Suprapubic skin (tissue), 4 donors: ENCODE data around the gene ZBTB40. TPM values are rescaled to one million over a fixed set of nuclear protein-coding genes. Genes with fewer than 3 reads are reported as not detected.

Source experiments
- DNase-seq, 2 donors: peaks; one replicate each; pipeline ENCODE4 v3.0.0-alpha.2; 2019; ENCODE audit warnings: low spot score in 2 of 2
- H3K27ac ChIP-seq: fragments of 200-600 bp; sonication (generic); one replicate; pipeline ENCODE4 v1.5.1; 2019
- H3K27me3 ChIP-seq: fragments of 200-600 bp; sonication (generic); one replicate; pipeline ENCODE4 v1.5.1; 2019
- H3K36me3 ChIP-seq: fragments of 200-600 bp; sonication (generic); one replicate; pipeline ENCODE4 v1.5.1; 2019
- H3K4me1 ChIP-seq: fragments of 200-600 bp; sonication (generic); one replicate; pipeline ENCODE4 v1.5.1; 2019
- H3K4me3 ChIP-seq: fragments of 200-600 bp; sonication (generic); one replicate; pipeline ENCODE4 v1.5.1; 2019; ENCODE audit warnings: mild to moderate bottlenecking
- H3K9me3 ChIP-seq: fragments of 200-600 bp; sonication (generic); one replicate; pipeline ENCODE4 v1.5.1; 2019
- EP300 ChIP-seq: sonication (generic); formaldehyde crosslinking; IDR thresholded peaks from one replicate; pipeline ENCODE4 v1.6.1; 2017; ENCODE audit warnings: antibody characterized with exemption
- POLR2A ChIP-seq, 2 donors: fragments of 450-650 bp; IDR thresholded peaks; one replicate each; pipeline ENCODE4 v1.6.1; 2017; ENCODE audit warnings: antibody characterized with exemption in 2 of 2, mild to moderate bottlenecking in 2 of 2, moderate library complexity in 2 of 2
- POLR2AphosphoS5 ChIP-seq, 3 donors: sonication (generic); formaldehyde crosslinking; IDR thresholded peaks; one replicate each; pipeline ENCODE4 v1.6.1; 2017; ENCODE audit warnings: antibody characterized with exemption in 3 of 3
- WGBS: methylation state at CpG from one replicate; pipeline ENCODE4 v1.1.5; 2018; 5-methylcytosine and 5-hydroxymethylcytosine counted together
- total RNA-seq, 4 donors: library from RNA; depleted of rRNA; stranded (reverse); fragments of >200 nt; gene quantifications; one replicate each; pipeline ENCODE4 v1.1.0, GENCODE V29; 2016
- TF ChIP-seq, protein P1 (sequence below), 2 donors: fragments of 200-600 bp in 1 of 2; fragments of 450-650 bp in 1 of 2; sonication (generic) in 1 of 2; IDR thresholded peaks; one replicate each; pipeline ENCODE4 v1.5.1; 2016 to 2019; ENCODE audit warnings: antibody characterized with exemption in 2 of 2, mild to moderate bottlenecking in 1 of 2, moderate library complexity in 1 of 2

The ZBTB40 gene
- total RNA-seq, 4 donors from 2014 or later, result 12.7 to 36.0 (median 17.5) TPM

DNA sequence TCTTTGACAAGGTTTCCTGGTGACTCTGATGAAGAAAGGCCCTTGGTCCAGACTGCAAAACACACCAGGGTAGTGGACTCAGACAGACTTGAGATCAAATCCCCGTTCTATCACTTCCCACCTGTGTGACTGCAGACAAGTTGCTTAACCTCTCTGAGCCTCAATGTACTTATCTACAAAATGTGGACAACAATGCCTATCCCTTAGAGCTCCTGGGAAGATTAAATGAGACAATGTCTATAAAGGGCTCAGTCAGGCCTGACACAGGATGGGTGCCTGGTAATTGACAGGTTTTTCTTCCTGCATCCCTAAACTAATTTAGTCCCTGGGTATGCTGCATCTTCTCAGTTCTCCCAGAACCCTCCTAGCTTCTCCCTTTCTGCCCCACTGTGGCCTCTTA is 37.9 kb upstream of the ZBTB40 start:
- WGBS, result 0% methylated on average over 1 of the region's 1 CpG
- Histone ChIP-seq H3K27me3 (peaks cover 11% of the 10 kb centered on the region), H3K9me3 (no peaks in the 10 kb centered on the region), H3K36me3 (no peaks in the 10 kb centered on the region), H3K4me3 (no peak overlapping the region), H3K4me1 (peaks cover 8% of the 10 kb centered on the region), H3K27ac (no peak overlapping the region)
- no peak for DNase-seq
- TF ChIP-seq POLR2A (IDR thresholded peaks at IDR 0.05) (no peak), POLR2AphosphoS5 (IDR thresholded peaks at IDR 0.05) (no peak), EP300 (no peak)
- TF ChIP-seq, protein P1, sequence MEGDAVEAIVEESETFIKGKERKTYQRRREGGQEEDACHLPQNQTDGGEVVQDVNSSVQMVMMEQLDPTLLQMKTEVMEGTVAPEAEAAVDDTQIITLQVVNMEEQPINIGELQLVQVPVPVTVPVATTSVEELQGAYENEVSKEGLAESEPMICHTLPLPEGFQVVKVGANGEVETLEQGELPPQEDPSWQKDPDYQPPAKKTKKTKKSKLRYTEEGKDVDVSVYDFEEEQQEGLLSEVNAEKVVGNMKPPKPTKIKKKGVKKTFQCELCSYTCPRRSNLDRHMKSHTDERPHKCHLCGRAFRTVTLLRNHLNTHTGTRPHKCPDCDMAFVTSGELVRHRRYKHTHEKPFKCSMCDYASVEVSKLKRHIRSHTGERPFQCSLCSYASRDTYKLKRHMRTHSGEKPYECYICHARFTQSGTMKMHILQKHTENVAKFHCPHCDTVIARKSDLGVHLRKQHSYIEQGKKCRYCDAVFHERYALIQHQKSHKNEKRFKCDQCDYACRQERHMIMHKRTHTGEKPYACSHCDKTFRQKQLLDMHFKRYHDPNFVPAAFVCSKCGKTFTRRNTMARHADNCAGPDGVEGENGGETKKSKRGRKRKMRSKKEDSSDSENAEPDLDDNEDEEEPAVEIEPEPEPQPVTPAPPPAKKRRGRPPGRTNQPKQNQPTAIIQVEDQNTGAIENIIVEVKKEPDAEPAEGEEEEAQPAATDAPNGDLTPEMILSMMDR (IDR thresholded peaks at IDR 0.05), result no peak

DNA sequence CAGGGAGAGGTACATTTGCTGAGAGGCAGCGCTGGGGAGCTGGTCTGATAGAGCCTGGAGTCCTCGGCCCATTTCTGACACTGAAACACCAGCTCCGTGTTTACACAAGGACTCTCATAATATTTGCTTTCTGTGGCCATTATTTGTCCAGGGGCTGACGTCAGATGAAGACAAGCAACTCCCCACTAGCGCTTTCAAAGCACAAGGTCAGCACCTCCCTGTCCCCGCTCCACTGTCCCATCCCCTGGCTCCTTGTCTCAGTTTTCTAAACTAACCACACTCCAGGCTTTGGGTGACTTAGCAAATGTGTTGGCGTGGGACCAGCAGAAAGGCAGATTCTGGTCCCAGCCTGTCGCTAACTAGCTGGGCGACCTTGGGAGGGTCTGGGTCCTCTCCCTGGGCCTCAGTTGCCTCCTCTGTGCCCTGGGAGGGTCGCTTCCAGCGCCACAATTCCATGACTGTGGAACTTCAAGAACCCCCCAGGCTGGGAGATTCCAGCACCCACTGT is 37.4 kb upstream of the ZBTB40 start:
- Histone ChIP-seq H3K36me3 (no peaks in the 10 kb centered on the region), H3K9me3 (no peaks in the 10 kb centered on the region), H3K27me3 (peaks cover 11% of the 10 kb centered on the region), H3K4me3 (no peak overlapping the region), H3K4me1 (peaks cover 8% of the 10 kb centered on the region), H3K27ac (no peak overlapping the region)
- DNase-seq, result no peak
- TF ChIP-seq EP300, result no peak
- TF ChIP-seq POLR2AphosphoS5 (IDR thresholded peaks at IDR 0.05), result no peak
- no peak for TF ChIP-seq POLR2A (IDR thresholded peaks at IDR 0.05)
- TF ChIP-seq, protein P1 (IDR thresholded peaks at IDR 0.05), result no peak
- 91% methylated on average over 8 of the region's 11 CpGs for WGBS

DNA sequence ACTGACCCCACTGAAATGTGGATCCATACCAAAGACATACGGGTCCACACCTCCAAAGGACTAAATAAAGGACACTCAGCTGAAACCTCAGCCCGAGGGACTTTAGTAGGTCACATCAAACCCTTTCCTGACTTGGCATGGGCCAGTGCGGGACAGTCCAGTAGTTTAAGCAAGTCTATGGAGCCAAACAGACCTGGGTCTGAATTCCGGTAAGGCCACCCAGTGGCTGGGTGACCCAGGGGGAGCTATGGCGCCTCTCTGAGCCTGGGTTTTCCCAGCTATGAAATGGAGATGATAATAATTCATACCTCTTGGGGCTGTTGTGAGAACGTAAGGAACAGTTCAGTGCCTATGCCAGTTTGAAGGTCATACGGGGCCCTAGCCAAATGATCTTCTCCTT is 36.2 kb upstream of the ZBTB40 start:
- no peak for DNase-seq
- no peaks in the 10 kb centered on the region for H3K36me3 ChIP-seq
- no peak overlapping the region for H3K27ac ChIP-seq
- no peaks in the 10 kb centered on the region for H3K9me3 ChIP-seq
- H3K4me3 ChIP-seq, result no peak overlapping the region
- TF ChIP-seq POLR2A (IDR thresholded peaks at IDR 0.05), result no peak
- TF ChIP-seq, protein P1 (IDR thresholded peaks at IDR 0.05), result no peak
- no peak for TF ChIP-seq EP300
- no peak for TF ChIP-seq POLR2AphosphoS5 (IDR thresholded peaks at IDR 0.05)
- WGBS, result 89% methylated on average over 7 of the region's 7 CpGs
- peaks cover 8% of the 10 kb centered on the region for H3K4me1 ChIP-seq
- H3K27me3 ChIP-seq, result peaks cover 18% of the 10 kb centered on the region

DNA sequence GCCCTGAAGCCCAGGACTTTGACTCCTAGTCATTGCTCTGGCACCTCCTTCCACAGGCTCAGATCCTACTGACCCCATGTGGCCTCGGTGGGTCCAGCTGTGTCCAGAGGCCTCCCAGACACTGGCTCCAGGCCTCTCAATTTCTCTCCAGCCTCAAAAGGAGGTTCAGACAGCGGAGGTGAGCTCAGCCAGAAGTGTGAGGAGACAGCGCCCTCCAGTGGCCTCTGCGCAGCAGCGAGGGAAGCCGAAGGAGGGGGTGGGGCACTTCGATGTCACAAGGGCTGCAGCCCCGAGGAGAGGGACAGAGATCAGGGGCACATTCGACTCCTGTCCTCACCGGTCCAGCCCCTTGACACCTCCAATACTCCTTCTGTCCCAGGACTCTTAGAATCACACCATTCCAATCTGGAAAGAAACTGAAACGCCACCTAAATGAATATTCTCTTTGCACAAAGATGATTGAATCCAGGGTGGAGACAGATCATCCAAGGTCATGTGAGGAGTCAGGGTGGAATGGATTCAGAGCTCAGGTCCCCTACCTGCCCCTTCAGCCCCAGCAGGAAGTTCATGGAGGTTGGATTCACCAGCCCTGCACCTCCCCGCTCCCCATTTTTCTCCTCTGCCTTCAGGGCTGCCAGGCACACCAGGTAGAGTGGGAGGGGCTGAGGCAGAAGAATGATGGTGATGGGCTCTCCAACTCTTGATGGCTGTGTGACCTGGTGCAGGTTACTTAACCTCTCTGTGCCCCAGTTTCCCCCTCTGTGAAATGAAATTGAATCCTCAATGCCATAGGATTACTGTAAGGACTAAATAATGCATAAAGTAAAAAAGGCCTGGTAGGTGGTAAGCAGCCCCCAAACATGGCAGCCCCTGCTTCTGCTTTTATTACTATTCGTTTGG is 34.8 kb upstream of the ZBTB40 start:
- Histone ChIP-seq H3K9me3 (no peaks in the 10 kb centered on the region), H3K4me1 (peaks cover 8% of the 10 kb centered on the region), H3K27me3 (peaks cover 26% of the 10 kb centered on the region), H3K36me3 (no peaks in the 10 kb centered on the region), H3K4me3 (no peak overlapping the region), H3K27ac (no peak overlapping the region)
- WGBS, result 21% methylated on average over 9 of the region's 13 CpGs
- peak in 1 of 2 donors; percentile 73 for DNase-seq
- TF ChIP-seq POLR2AphosphoS5 (IDR thresholded peaks at IDR 0.05), result no peak
- no peak for TF ChIP-seq POLR2A (IDR thresholded peaks at IDR 0.05)
- TF ChIP-seq, protein P1 (IDR thresholded peaks at IDR 0.05), result peak; percentile 81 to 82

DNA sequence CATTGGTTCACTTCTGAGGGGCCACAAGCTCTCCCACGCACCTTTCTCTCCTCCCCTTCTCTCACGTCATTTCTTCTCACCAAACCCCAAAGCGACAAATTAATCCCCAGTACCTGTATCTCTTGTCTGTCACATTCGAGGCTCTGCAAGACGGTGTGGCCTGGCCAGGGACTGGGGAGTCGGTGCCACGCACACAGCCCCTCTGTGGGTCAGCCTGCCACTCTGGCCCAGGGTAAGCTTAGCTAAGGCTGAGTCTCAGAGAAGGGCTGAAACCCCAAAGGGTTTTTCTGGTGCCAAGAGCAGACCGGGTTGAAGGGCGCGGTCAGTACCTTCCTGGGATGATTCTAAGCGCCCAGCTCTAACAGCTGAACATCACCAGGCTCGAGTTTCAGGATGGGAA is 34.2 kb upstream of the ZBTB40 start:
- WGBS, result 84% methylated on average over 12 of the region's 12 CpGs
- TF ChIP-seq POLR2AphosphoS5 (IDR thresholded peaks at IDR 0.05) (no peak), EP300 (no peak), POLR2A (IDR thresholded peaks at IDR 0.05) (no peak)
- TF ChIP-seq, protein P1 (IDR thresholded peaks at IDR 0.05), result no peak
- H3K9me3 ChIP-seq, result no peaks in the 10 kb centered on the region
- no peak overlapping the region for H3K4me3 ChIP-seq
- H3K36me3 ChIP-seq, result no peaks in the 10 kb centered on the region
- peaks cover 26% of the 10 kb centered on the region for H3K27me3 ChIP-seq
- H3K27ac ChIP-seq, result no peak overlapping the region
- DNase-seq, result no peak
- H3K4me1 ChIP-seq, result peaks cover 8% of the 10 kb centered on the region
